ENCODE measurements around the gene EFHD1. TPM values are rescaled to one million over a fixed set of nuclear protein-coding genes. Genes with fewer than 3 reads are reported as not detected.
"Not testable (repeated sequence)": the region's sequence is repeated elsewhere in the genome, so short reads cannot be mapped to it uniquely, and the experiment has no call there.

EFHD1 gene
- total RNA-seq, 2 experiments from 2014 or later, result 6.0 to 6.6 TPM

GRCh38 chr2:232707076-232707475 is 73.7 kb downstream of the EFHD1 start:
- ATAC-seq (no peak), DNase-seq (no peak)
- ChIA-PET CTCF (no interaction called here), POLR2A (no interaction called here)
- Mint-ChIP-seq H3K36me3 (ENCODE audit: low read depth) (peaks cover 52% of the 10 kb centered on the region), H3K4me1 (ENCODE audit: low read depth) (peaks cover 4% of the 10 kb centered on the region), H3K4me3 (no peak overlapping the region), H3K27me3 (ENCODE audit: low read depth) (no peaks in the 10 kb centered on the region), H3K27ac (no peak overlapping the region), H3K9me3 (ENCODE audit: insufficient read depth) (no peaks in the 10 kb centered on the region)

GRCh38 chr2:232713505-232713904 is 80.1 kb downstream of the EFHD1 start:
- peaks cover 59% of the 10 kb centered on the region for H3K36me3 Mint-ChIP-seq (ENCODE audit: low read depth)
- POLR2A ChIA-PET, result no interaction called here
- CTCF ChIA-PET, result no interaction called here

GRCh38 chr2:232714969-232715368 is 81.6 kb downstream of the EFHD1 start:
- H3K36me3 Mint-ChIP-seq (ENCODE audit: low read depth), result peaks cover 69% of the 10 kb centered on the region
- peaks cover 20% of the 10 kb centered on the region for H3K4me1 Mint-ChIP-seq (ENCODE audit: low read depth)
- no peak overlapping the region for H3K4me3 Mint-ChIP-seq
- H3K27me3 Mint-ChIP-seq (ENCODE audit: low read depth), result no peaks in the 10 kb centered on the region
- no peak overlapping the region for H3K27ac Mint-ChIP-seq
- no peak for DNase-seq
- no peak for ATAC-seq
- H3K9me3 Mint-ChIP-seq (ENCODE audit: insufficient read depth), result peaks cover 5% of the 10 kb centered on the region
- POLR2A ChIA-PET, result interaction anchor here (0.6 kb wide), 1 partner anchor 297 kb away, joined by 3 read pairs; no protein-coding TSS in a partner anchor
- CTCF ChIA-PET, result no interaction called here

More at GRCh38 chr2:232713505-232713904, 80.1 kb downstream of the EFHD1 start:
- H3K9me3 Mint-ChIP-seq (ENCODE audit: insufficient read depth), result peaks cover 5% of the 10 kb centered on the region
- H3K4me3 Mint-ChIP-seq, result no peak overlapping the region
- no peak for ATAC-seq
- no peaks in the 10 kb centered on the region for H3K27me3 Mint-ChIP-seq (ENCODE audit: low read depth)
- no peak overlapping the region for H3K27ac Mint-ChIP-seq
- no peak for DNase-seq
- peaks cover 10% of the 10 kb centered on the region for H3K4me1 Mint-ChIP-seq (ENCODE audit: low read depth)

- Mint-ChIP-seq H3K4me1 (ENCODE audit: low read depth) (peaks cover 49% of the 10 kb centered on the region), H3K36me3 (ENCODE audit: low read depth) (peaks cover 62% of the 10 kb centered on the region)
- H3K27ac Mint-ChIP-seq; POLR2A ChIA-PET; ATAC-seq; CTCF ChIA-PET; H3K27me3 Mint-ChIP-seq (ENCODE audit: low read depth); H3K9me3 Mint-ChIP-seq (ENCODE audit: insufficient read depth); DNase-seq; H3K4me3 Mint-ChIP-seq: not testable (repeated sequence)
Observed at GRCh38 chr2:232720056-232720455, 86.7 kb downstream of the EFHD1 start.

GRCh38 chr2:232721261-232721660 is 87.9 kb downstream of the EFHD1 start:
- H3K36me3 Mint-ChIP-seq (ENCODE audit: low read depth), result peaks cover 61% of the 10 kb centered on the region
- peak overlapping the region; percentile 72 for H3K27ac Mint-ChIP-seq
- ATAC-seq (peak; percentile 56), DNase-seq (no peak)
- peaks cover 5% of the 10 kb centered on the region for H3K9me3 Mint-ChIP-seq (ENCODE audit: insufficient read depth)
- POLR2A ChIA-PET, result no interaction called here
- H3K27me3 Mint-ChIP-seq (ENCODE audit: low read depth), result no peaks in the 10 kb centered on the region
- CTCF ChIA-PET, result no interaction called here
- H3K4me3 Mint-ChIP-seq, result peak overlapping the region; percentile 29
- H3K4me1 Mint-ChIP-seq (ENCODE audit: low read depth), result peaks cover 46% of the 10 kb centered on the region

DNA sequence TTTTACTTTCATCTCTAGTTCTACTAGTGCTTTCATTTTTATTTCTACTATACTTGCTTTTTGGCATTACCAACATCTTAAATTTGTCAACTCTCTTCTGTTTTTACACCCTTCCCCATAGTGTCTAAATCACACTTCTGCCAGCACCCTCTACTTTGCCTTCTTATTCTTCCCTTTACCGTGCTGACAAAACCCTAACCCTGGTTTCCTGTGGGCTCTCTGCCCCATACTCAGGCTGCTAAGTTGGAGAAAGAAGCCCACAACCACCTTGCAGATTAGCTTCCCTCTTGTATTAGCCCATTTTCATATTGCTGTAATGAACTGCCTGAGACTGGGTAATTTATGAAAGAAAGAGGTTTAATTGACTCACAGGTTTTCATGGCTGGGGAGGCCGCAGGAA is 88.5 kb downstream of the EFHD1 start:
- peaks cover 49% of the 10 kb centered on the region for H3K4me1 Mint-ChIP-seq (ENCODE audit: low read depth)
- CTCF ChIA-PET, result no interaction called here
- DNase-seq, result peak; percentile 27
- ATAC-seq, result peak; percentile 76
- POLR2A ChIA-PET, result no interaction called here
- peak overlapping the region; percentile 29 for H3K4me3 Mint-ChIP-seq
- peaks cover 57% of the 10 kb centered on the region for H3K36me3 Mint-ChIP-seq (ENCODE audit: low read depth)
- peak overlapping the region; percentile 72 for H3K27ac Mint-ChIP-seq
- H3K27me3 Mint-ChIP-seq (ENCODE audit: low read depth), result no peaks in the 10 kb centered on the region
- H3K9me3 Mint-ChIP-seq (ENCODE audit: insufficient read depth), result peaks cover 5% of the 10 kb centered on the region

DNA sequence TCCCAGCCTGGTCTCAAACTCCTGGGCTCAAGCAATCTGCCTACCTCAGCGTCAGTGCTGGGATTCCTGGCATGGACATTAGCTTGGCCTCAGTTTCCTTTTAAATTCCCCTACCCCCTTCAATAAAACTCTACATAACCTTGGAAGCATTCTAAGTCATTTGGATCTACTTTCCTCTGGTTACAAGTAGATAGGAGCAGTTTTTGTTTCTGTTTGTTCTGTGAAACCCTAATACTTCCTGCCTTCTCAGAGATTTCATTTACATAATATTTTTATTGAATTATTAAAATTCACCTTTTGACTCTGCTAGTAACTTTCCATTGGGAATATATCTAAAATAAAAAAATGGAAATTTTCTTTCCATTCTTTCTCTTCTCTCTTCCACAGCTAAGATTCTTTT is 89.6 kb downstream of the EFHD1 start:
- Mint-ChIP-seq H3K27ac (no peak overlapping the region), H3K4me3 (no peak overlapping the region), H3K9me3 (ENCODE audit: insufficient read depth) (no peaks in the 10 kb centered on the region), H3K36me3 (ENCODE audit: low read depth) (peaks cover 53% of the 10 kb centered on the region), H3K27me3 (ENCODE audit: low read depth) (no peaks in the 10 kb centered on the region), H3K4me1 (ENCODE audit: low read depth) (peaks cover 56% of the 10 kb centered on the region)
- DNase-seq (no peak), ATAC-seq (no peak)
- ChIA-PET POLR2A (no interaction called here), CTCF (no interaction called here)

GRCh38 chr2:232728785-232729184 is 95.4 kb downstream of the EFHD1 start:
- ChIA-PET POLR2A (no interaction called here), CTCF (no interaction called here)
- no peaks in the 10 kb centered on the region for H3K27me3 Mint-ChIP-seq (ENCODE audit: low read depth)
- peaks cover 33% of the 10 kb centered on the region for H3K4me1 Mint-ChIP-seq (ENCODE audit: low read depth)
- no peak overlapping the region for H3K4me3 Mint-ChIP-seq
- H3K9me3 Mint-ChIP-seq (ENCODE audit: insufficient read depth), result no peaks in the 10 kb centered on the region
- H3K36me3 Mint-ChIP-seq (ENCODE audit: low read depth), result peaks cover 51% of the 10 kb centered on the region
- DNase-seq, result no peak
- no peak for ATAC-seq
- no peak overlapping the region for H3K27ac Mint-ChIP-seq

- CTCF ChIA-PET, result interaction anchor here (1.4 kb wide), 1 partner anchor 14 kb away, joined by 3 read pairs; no protein-coding TSS in a partner anchor
Observed at GRCh38 chr2:232731470-232731869, 98.1 kb downstream of the EFHD1 start.

More at GRCh38 chr2:232731470-232731869, 98.1 kb downstream of the EFHD1 start:
- Mint-ChIP-seq H3K36me3 (ENCODE audit: low read depth) (peaks cover 50% of the 10 kb centered on the region), H3K4me1 (ENCODE audit: low read depth) (peaks cover 30% of the 10 kb centered on the region), H3K4me3 (no peak overlapping the region), H3K27me3 (ENCODE audit: low read depth) (no peaks in the 10 kb centered on the region), H3K27ac (peak overlapping the region; percentile 22), H3K9me3 (ENCODE audit: insufficient read depth) (no peaks in the 10 kb centered on the region)
- DNase-seq, result no peak
- ATAC-seq, result no peak
- POLR2A ChIA-PET, result no interaction called here

Other genes with a start within 250 kb of the EFHD1 start
- not detected for gene ALPG, start 226.8 kb upstream of the EFHD1 start, total RNA-seq
- gene ALPI, start 177.5 kb upstream of the EFHD1 start, total RNA-seq, result not detected
- gene ECEL1, start 145.8 kb upstream of the EFHD1 start, total RNA-seq, result not detected
- not detected for gene PRSS56, start 113.2 kb upstream of the EFHD1 start, total RNA-seq
- not detected for gene CHRND, start 107.4 kb upstream of the EFHD1 start, total RNA-seq
- gene CHRNG, start 93.9 kb upstream of the EFHD1 start, total RNA-seq, result not detected
- 1 to 10 TPM; 7.5 to 7.7 TPM for gene TIGD1, start 83.0 kb upstream of the EFHD1 start, total RNA-seq
- 10 to 100 TPM; 68.5 to 76.7 TPM for gene EIF4E2, start 82.9 kb upstream of the EFHD1 start, total RNA-seq
- gene GIGYF2, start 63.7 kb downstream of the EFHD1 start, total RNA-seq, result 10 to 100 TPM; 59.3 to 61.7 TPM
- not detected for gene KCNJ13, start 143.0 kb downstream of the EFHD1 start, total RNA-seq
- gene SNORC, start 236.7 kb downstream of the EFHD1 start, total RNA-seq, result 1 to 10 TPM in 1 of 2 experiments, under 1 TPM in 1; 0.99 to 2.2 TPM

Data from activated CD8-positive, alpha-beta T cell treated with anti-CD3 and anti-CD28 coated beads, Interleukin-2, amount 10 ng/mL, durations not matched to agents 7 days and 5 days (primary cell).